GM19467 (cell line): ENCODE results near the gene AUTS2.
A peak's percentile ranks its signal among the peaks of the same experiment; 100 is the strongest.

Experiments
- ATAC-seq: cut with Tn5 transposase; IDR thresholded peaks from one replicate; pipeline ENCODE4 v1.9.1; 2021; ENCODE audit warnings: mild to moderate bottlenecking, moderate library complexity; ENCODE audit not compliant: unreplicated experiment

AUTS2 gene

GRCh38 chr7:70214071-70214470, 615.8 kb downstream of the AUTS2 start:
- no peak for ATAC-seq

GRCh38 chr7:70215491-70215890, 617.2 kb downstream of the AUTS2 start:
- ATAC-seq = no peak

- no peak for ATAC-seq
Measured at GRCh38 chr7:70217571-70217970, 619.3 kb downstream of the AUTS2 start.

GRCh38 chr7:70218006-70218405, 619.7 kb downstream of the AUTS2 start:
- no peak for ATAC-seq

- no peak for ATAC-seq
Measured at GRCh38 chr7:70219061-70219460, 620.8 kb downstream of the AUTS2 start.

- ATAC-seq = no peak
Measured at GRCh38 chr7:70229242-70229641, 631.0 kb downstream of the AUTS2 start.

GRCh38 chr7:70230761-70231160, 632.5 kb downstream of the AUTS2 start:
- no peak for ATAC-seq

GRCh38 chr7:70233776-70234175, 635.5 kb downstream of the AUTS2 start:
- no peak for ATAC-seq

- ATAC-seq = no peak
Measured at GRCh38 chr7:70237256-70237655, 639.0 kb downstream of the AUTS2 start.

- peak; percentile 99 for ATAC-seq
Measured at GRCh38 chr7:70237831-70238575, 639.7 kb downstream of the AUTS2 start.

- ATAC-seq = no peak
Measured at GRCh38 chr7:70239918-70240317, 641.6 kb downstream of the AUTS2 start.

GRCh38 chr7:70240873-70241272, 642.6 kb downstream of the AUTS2 start:
- no peak for ATAC-seq

- no peak for ATAC-seq
Measured at GRCh38 chr7:70241536-70242175, 643.4 kb downstream of the AUTS2 start.

- no peak for ATAC-seq
Measured at GRCh38 chr7:70242826-70243225, 644.6 kb downstream of the AUTS2 start.

GRCh38 chr7:70243443-70243842, 645.2 kb downstream of the AUTS2 start:
- no peak for ATAC-seq

GRCh38 chr7:70257921-70258320, 659.6 kb downstream of the AUTS2 start:
- ATAC-seq = no peak

GRCh38 chr7:70259502-70259901, 661.2 kb downstream of the AUTS2 start:
- no peak for ATAC-seq

- no peak for ATAC-seq
Measured at GRCh38 chr7:70263471-70264255, 665.4 kb downstream of the AUTS2 start.

- ATAC-seq = no peak
Measured at GRCh38 chr7:70266186-70266585, 667.9 kb downstream of the AUTS2 start.

- ATAC-seq = no peak
Measured at GRCh38 chr7:70267381-70268120, 669.3 kb downstream of the AUTS2 start.

GRCh38 chr7:70268179-70268578, 669.9 kb downstream of the AUTS2 start:
- ATAC-seq = no peak
